SHP77 treated with DMSO at 0.1 percent for 48 hours (cell line): ENCODE data around the gene LAMA4.

Experiments used
- DNase-seq: peaks from one replicate; lab custom pipeline; 2025; lab: John Stamatoyannopoulos, UW

The LAMA4 gene

DNA sequence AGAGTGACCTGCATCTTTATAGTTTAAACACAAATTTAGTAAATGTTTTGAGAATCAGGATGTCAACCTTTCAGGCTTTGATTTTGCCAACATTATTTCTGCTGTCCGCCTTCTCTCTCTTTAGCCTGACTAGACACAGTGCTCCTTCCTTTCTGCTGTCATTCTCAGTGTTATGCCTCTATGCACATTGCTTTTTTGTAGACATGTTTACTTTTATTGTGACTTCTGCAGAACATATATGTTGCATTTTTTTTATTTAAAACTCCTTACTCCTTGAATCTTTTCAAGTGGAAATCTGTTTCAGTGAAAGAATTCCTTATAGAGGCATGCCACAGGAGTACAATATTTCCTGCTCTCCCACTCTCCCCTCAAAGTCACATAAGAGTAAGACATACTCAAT is 64.2 kb downstream of the LAMA4 start:
- DNase-seq: no peak

GRCh38 chr6:112189494-112189893 is 64.9 kb downstream of the LAMA4 start:
- DNase-seq: no peak

- DNase-seq: no peak
Measured at GRCh38 chr6:112188906-112189305, 65.5 kb downstream of the LAMA4 start.

GRCh38 chr6:112187736-112188135 is 66.6 kb downstream of the LAMA4 start:
- DNase-seq: no peak

GRCh38 chr6:112184951-112185350 is 69.4 kb downstream of the LAMA4 start:
- DNase-seq: no peak

DNA sequence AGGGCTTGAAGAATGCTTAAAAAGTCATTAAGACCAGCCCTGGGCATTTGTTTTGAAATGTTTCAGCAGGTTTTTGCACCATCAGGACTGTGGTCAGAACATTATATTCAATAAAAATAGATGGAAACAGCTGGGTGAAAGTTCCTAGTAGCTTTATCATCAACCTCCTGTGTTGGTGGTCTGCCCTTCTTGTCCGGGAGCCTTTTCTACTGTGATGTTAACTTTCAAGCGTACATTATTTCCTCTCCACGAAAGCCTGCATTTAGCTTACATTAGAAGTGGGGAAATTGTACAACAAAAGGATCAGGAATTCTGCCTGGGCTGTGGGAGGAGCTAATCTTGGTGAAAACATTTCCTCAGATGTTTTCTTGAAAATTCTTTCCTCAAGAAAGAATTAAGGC is 71.1 kb downstream of the LAMA4 start:
- no peak for DNase-seq

GRCh38 chr6:112181130-112181529 is 73.2 kb downstream of the LAMA4 start:
- no peak for DNase-seq

GRCh38 chr6:112180095-112180820 is 74.1 kb downstream of the LAMA4 start:
- peak; percentile 74 for DNase-seq

DNA sequence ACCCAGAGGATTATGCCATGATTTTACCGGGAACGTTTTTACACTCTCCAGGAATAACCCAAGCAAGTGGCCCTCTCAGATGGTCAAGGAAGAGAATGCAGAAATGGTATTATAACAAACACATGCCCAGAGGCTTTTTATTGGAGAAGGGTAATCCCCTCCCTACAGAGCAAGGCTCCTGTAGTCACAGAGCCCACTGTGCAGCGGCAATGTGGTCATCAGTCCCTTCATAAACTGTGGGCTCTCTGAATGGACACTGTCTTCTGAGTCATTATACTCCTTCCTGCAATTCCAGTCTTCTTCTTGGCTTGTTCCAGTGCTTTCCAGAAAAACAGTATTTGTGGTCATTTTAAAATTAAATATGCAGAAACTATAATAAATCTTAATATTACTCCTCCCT is 74.7 kb downstream of the LAMA4 start:
- no peak for DNase-seq

GRCh38 chr6:112178846-112179245 is 75.5 kb downstream of the LAMA4 start:
- no peak for DNase-seq

DNA sequence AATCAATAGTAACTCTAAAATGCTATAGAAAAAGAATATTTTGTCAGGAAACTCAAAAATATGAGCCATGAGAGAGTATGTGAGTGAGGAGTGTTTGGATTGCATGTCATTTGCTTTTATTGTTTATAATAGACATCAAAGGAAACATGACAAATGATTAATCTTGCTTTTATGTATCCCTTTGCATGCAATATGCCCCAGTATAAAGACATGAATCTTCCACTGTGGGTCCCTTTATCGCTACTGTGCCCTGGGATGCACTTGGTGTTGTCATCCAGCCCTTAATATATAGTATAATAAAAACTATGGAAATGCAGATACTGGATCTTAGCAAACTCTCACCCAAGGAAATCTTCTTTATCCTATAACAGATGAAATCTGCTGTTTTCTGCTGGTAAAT is 77.3 kb downstream of the LAMA4 start:
- DNase-seq: no peak

DNA sequence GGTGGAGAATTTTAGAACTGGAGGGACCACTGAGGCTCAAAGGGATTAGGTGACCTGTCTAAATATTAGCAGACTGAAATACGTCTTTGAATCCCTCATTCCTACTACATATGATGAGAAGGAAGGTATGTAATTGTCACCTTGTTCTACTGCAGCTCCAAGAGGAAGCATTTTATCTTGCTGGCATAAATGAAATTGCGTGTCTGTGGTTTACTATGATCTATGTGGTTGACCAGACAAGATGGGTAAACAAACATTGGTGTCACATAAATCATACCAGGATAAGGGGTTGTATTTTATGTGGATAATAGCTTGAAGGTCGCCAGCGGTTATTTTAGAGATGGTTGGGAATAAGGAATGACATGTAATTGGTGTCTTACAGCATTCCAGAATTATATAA is 78.2 kb downstream of the LAMA4 start:
- DNase-seq: peak; percentile 47

DNA sequence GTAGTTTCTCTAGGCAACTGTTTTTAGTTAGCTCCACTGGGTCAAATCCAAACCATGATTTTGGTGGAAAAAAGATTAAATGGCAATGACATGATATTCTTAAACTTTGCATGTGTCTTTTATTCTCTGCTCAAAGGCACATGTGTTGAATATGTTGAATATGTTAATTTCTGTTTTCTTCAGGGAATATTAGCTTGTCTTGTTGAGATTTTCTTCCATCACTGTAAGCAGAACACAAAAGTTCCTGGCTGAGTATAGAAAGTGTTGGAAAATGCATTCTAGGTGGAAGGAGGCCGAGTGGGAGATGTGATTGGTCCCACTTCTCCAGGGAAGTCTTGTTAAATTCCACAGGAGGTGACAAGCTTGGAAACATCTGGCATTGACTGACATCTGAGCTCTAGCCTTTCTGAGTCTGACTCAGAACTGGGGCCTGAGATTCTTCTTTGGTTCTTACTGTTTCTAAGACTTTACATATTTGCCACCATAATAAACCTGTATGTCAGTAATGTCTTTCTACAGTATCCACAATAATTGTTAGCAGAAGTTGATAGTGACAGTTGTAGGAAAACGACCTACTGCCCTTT is 81.1 kb downstream of the LAMA4 start:
- DNase-seq: no peak

GRCh38 chr6:112172540-112172939 is 81.8 kb downstream of the LAMA4 start:
- DNase-seq: no peak

DNA sequence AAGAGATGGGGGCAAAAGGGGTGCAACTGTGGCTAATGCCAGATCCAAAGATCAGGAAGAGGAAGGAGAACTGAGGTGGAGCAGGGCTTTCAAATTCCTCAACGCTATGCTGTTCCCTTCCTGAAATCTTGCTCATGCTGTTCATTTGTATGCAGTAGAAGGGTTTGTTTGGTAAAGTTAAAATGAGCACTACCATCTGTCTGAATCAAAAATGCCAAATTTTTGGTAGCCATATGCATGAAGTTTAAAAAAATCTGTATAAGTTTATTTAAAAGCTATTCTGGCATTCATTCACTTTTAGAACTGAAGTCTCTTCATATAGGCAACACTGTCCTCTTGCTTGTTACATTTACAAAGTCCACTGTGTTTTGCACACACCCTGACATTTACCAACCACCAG is 84.8 kb downstream of the LAMA4 start:
- no peak for DNase-seq

DNA sequence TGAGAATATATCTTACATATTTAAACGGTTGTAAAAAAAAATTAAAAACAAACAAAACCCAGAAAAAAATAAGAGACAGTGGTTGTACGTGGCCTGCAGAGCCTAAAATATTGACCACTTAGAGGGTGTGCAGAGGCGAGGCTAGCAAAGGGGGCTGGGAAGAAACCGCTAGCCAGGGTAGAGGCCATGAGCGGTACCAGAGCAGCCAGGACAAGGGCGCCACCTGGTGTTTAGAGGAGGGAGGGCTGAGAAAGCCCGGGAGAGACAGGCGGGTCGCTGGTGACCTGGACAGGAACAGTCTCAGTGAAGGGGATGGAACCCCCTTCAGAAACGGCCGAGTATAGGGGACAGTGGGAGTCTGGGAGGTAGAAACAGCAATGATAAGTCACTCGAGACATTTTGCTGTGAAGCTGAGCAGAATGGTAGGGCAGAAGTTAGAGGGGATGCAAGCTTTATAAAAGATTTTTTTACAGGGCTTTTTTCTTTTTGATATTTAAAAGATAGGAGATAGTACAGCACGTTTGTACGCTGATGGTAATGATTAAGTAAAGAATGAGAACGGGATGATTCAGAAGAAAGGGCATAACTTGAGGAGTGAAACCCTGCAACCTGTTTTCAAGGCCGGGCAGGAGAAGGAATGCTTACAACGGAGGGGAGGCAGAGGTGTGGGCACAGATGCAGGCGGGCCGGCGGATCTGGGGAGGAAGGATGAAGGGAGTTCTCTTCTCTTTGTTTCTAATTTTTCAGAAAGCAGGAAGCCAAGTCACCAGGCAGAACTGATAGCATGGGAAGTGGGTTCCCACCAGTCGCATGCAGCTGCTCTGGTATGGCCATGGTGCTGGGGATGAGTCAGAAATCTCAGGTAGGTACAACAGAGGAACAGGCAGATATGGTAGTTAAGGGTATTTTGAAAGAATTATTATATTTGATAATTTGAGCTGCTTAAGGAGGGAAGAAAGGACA is 90.8 kb downstream of the LAMA4 start:
- DNase-seq: peak; percentile 17

- no peak for DNase-seq
Measured at GRCh38 chr6:112160745-112161144, 93.6 kb downstream of the LAMA4 start.

DNA sequence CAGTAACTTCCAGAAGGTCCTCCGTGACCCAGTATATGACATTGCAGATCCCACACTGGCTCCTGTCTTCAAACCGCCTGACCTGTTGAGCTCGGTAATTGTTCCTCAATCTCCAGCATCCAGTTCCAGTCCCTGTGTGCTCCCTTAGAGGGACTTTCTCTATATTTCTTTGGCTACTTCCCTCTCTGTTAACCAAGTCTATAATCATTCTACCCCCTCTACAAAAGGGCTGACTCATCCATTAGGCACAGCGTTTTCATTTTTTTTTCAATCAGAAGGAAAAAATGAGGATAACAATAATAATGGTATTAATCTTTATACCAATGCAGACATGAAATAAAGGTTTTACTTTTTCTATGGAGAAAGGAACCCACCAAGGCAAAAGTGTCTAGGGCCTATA is 97.7 kb downstream of the LAMA4 start:
- DNase-seq: no peak

GRCh38 chr6:112155886-112156285 is 98.5 kb downstream of the LAMA4 start:
- no peak for DNase-seq

- DNase-seq: no peak
Measured at GRCh38 chr6:112154711-112155110, 99.7 kb downstream of the LAMA4 start.

DNA sequence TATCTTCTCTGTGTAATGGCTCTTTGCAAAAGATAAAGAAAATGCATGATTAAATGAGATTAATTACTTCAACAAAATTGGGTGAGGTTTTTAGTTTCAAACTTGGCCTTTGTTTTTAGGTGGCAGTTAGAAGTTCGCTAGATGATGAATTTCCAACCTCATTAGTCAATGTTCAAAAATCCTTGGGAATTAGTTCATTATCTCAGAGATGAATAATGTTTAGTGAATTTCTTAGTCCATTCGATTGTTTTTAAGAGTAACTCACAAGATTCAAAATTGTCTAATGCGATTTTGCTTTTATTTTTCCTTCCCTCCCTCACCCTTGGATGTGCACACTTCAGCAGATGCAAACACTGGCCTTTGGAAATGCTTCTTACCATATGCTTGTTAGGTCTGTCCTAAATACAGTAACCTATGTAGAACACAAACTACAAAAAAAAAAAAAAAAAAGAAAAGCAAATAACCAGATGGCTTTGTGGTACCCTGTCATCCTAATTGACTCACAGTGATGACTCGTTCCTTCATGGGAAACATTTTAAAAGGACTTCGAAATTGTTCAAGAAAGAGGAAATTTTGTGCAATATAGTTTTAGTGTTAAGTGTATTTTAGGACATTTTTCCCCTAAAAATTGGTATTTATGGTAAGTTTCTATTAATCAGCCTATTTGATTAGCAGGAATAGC is 100.3 kb downstream of the LAMA4 start:
- DNase-seq: no peak

GRCh38 chr6:112150363-112150762 is 104.0 kb downstream of the LAMA4 start:
- DNase-seq: no peak
